SU-DHL-6 (cell line): ENCODE results near the gene OR8I2.
"Not testable (repeated sequence)": the region's sequence is repeated elsewhere in the genome, so short reads cannot be mapped to it uniquely, and the experiment has no call there.

Source experiments
- H2AFZ ChIP-seq: fragments of 200-600 bp; sonication (generic); 2 replicates; pipeline ENCODE4 v1.6.1; 2014; ENCODE audit warnings: low read depth, mild to moderate bottlenecking, moderate library complexity, mixed read lengths, antibody characterized with exemption, low read length; ENCODE audit not compliant: severe bottlenecking
- H3F3A ChIP-seq: fragments of 200-600 bp; shearing (Covaris generic); 2 replicates; pipeline ENCODE4 v1.6.0; 2016; ENCODE audit warnings: antibody characterized with exemption, mild to moderate bottlenecking; ENCODE audit not compliant: insufficient read depth
- H3K27ac ChIP-seq: fragments of 200-600 bp; sonication (generic); 2 replicates; pipeline ENCODE4 v1.5.1; 2016; ENCODE audit warnings: low read depth, mild to moderate bottlenecking, low read length, moderate library complexity, mixed read lengths
- H3K27me3 ChIP-seq: fragments of 200-600 bp; sonication (generic), shearing (Covaris generic); 2 replicates; pipeline ENCODE4 v1.6.0; 2014; ENCODE audit warnings: mild to moderate bottlenecking, low read length
- H3K36me3 ChIP-seq: fragments of 200-600 bp; sonication (generic); 2 replicates; pipeline ENCODE4 v1.6.1; 2014; ENCODE audit warnings: mild to moderate bottlenecking, low read length, mixed read lengths
- H3K4me2 ChIP-seq: fragments of 300-600, 200-600 bp; shearing (Covaris generic), sonication (generic); 2 replicates; pipeline ENCODE4 v1.6.0; 2014; ENCODE audit warnings: low read length, low read depth, mild to moderate bottlenecking; ENCODE audit not compliant: poor library complexity, severe bottlenecking
- H3K4me3 ChIP-seq: fragments of 200-600 bp; sonication (generic); 2 replicates; pipeline ENCODE4 v1.5.1; 2014; ENCODE audit warnings: antibody characterized with exemption, low read length, mild to moderate bottlenecking, mixed read lengths; ENCODE audit not compliant: insufficient read depth, poor library complexity, severe bottlenecking
- H3K79me2 ChIP-seq: fragments of 200-600 bp; sonication (generic); 2 replicates; pipeline ENCODE4 v1.6.1; 2014; ENCODE audit warnings: mild to moderate bottlenecking, low read length, moderate library complexity; ENCODE audit not compliant: insufficient read depth
- H3K9ac ChIP-seq: fragments of 200-600 bp; sonication (generic); 2 replicates; pipeline ENCODE4 v1.7.0; 2014; ENCODE audit warnings: mild to moderate bottlenecking, low read length
- H3K9me2 ChIP-seq: fragments of 200-600 bp; sonication (generic); replicated peaks from 2 replicates; pipeline ENCODE4 v1.6.1; 2014; ENCODE audit warnings: low read length; ENCODE audit not compliant: insufficient read depth
- H3K9me3 ChIP-seq: fragments of 200-600 bp; sonication (generic); 2 replicates; pipeline ENCODE4 v1.6.1; 2014; ENCODE audit warnings: low read length, mixed read lengths; ENCODE audit not compliant: insufficient read depth
- H4K20me1 ChIP-seq: fragments of 200-600 bp; sonication (generic); 2 replicates; pipeline ENCODE4 v1.6.1; 2014; ENCODE audit warnings: low read depth, mild to moderate bottlenecking, antibody characterized with exemption, low read length, moderate library complexity, mixed read lengths
- EZH2phosphoT487 ChIP-seq: fragments of 200-600 bp; sonication (generic), shearing (Covaris generic); conservative IDR thresholded peaks from 2 replicates; pipeline ENCODE4 v1.6.1; 2018; ENCODE audit warnings: mild to moderate bottlenecking, antibody characterized with exemption, low read length, moderate library complexity, mixed read lengths
- TF ChIP-seq, protein P1 (sequence below): fragments of 200-600 bp; sonication (generic); IDR thresholded peaks from one replicate; pipeline ENCODE4 v1.5.1; 2017; ENCODE audit warnings: antibody characterized with exemption, mild to moderate bottlenecking, low read length, moderate library complexity; ENCODE audit not compliant: insufficient read depth, poor library complexity, severe bottlenecking

The OR8I2 gene

DNA sequence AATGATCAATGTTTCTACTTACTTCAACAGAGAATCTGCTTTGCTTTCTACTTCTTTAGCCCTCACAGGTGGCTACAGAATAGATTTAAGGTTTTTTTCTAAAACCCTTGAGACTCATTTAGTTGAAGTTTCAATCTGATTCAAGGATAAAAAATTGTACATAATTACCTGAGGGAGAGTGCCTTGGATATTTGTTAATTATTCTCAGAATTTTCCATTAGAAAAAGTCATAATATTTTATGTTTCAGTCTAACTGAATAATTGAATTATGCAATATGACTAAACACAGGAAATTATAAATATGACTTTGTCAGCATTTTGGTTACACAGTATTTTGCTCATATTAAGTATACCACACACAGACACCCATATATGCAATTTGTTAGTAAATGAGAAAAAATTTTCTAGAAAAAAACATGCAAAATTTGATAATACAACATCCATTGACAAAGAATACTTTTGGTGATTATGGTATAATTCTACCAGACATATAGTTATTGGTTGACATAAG is 47.1 kb downstream of the OR8I2 start, which contains the start of gene OR8J3:
TSS of gene OR8J3 (minus strand) at position 51 of the 511 bp plus-strand sequence. CDS start 2,483 bp downstream, outside the sequence.
- H3K9ac ChIP-seq = no peak within 1 kb of the TSS
- no peak within 1 kb of the TSS for H3K4me2 ChIP-seq
- H3K9me3 ChIP-seq = no peaks in the 10 kb centered on the region
- no peak within 1 kb of the TSS for H2AFZ ChIP-seq
- H3K4me3 ChIP-seq = no peak within 1 kb of the TSS
- no peaks in the 10 kb centered on the region for H3K79me2 ChIP-seq
- no peaks in the 10 kb centered on the region for H3F3A ChIP-seq
- no peaks in the 10 kb centered on the region for H3K27me3 ChIP-seq
- no peaks in the 10 kb centered on the region for H3K36me3 ChIP-seq
- no peak for TF ChIP-seq EZH2phosphoT487
- TF ChIP-seq, protein P1, sequence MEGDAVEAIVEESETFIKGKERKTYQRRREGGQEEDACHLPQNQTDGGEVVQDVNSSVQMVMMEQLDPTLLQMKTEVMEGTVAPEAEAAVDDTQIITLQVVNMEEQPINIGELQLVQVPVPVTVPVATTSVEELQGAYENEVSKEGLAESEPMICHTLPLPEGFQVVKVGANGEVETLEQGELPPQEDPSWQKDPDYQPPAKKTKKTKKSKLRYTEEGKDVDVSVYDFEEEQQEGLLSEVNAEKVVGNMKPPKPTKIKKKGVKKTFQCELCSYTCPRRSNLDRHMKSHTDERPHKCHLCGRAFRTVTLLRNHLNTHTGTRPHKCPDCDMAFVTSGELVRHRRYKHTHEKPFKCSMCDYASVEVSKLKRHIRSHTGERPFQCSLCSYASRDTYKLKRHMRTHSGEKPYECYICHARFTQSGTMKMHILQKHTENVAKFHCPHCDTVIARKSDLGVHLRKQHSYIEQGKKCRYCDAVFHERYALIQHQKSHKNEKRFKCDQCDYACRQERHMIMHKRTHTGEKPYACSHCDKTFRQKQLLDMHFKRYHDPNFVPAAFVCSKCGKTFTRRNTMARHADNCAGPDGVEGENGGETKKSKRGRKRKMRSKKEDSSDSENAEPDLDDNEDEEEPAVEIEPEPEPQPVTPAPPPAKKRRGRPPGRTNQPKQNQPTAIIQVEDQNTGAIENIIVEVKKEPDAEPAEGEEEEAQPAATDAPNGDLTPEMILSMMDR = no peak
- no peaks in the 10 kb centered on the region for H3K9me2 ChIP-seq
- no peaks in the 10 kb centered on the region for H4K20me1 ChIP-seq
- H3K27ac ChIP-seq = no peak within 1 kb of the TSS

DNA sequence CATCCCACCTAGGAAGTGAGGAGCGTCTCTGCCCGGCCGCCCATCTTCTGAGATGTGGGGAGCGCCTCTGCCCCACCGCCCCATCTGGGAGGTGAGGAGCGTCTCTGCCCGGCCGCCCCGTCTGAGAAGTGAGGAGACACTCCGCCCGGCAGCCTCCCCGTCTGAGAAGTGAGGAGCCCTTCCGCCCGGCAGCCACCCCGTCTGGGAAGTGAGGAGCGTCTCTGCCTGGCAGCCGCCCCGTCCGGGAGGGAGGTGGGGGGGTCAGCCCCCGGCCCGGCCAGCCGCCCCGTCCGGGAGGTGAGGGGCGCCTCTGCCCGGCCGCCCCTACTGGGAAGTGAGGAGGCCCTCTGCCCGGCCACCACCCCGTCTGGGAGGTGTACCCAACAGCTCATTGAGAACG is 50.6 kb downstream of the OR8I2 start:
- H2AFZ ChIP-seq, H3K27me3 ChIP-seq, H3K27ac ChIP-seq, H3K9me3 ChIP-seq, H3K36me3 ChIP-seq, H3K4me2 ChIP-seq, H3K79me2 ChIP-seq, H3F3A ChIP-seq, H3K4me3 ChIP-seq, H3K9ac ChIP-seq, H4K20me1 ChIP-seq, H3K9me2 ChIP-seq: not testable (repeated sequence)
